ENCODE measurements around the gene ATP6V1B1. TPM values are rescaled to one million over a fixed set of nuclear protein-coding genes. Genes with fewer than 3 reads are reported as not detected.

The ATP6V1B1 gene
- total and polyA plus RNA-seq, 2 of the 13 experiments (the other 11 are each of a cell fraction or from before 2014, with no cell fraction given) = 0.58 to 1.6 TPM

DNA sequence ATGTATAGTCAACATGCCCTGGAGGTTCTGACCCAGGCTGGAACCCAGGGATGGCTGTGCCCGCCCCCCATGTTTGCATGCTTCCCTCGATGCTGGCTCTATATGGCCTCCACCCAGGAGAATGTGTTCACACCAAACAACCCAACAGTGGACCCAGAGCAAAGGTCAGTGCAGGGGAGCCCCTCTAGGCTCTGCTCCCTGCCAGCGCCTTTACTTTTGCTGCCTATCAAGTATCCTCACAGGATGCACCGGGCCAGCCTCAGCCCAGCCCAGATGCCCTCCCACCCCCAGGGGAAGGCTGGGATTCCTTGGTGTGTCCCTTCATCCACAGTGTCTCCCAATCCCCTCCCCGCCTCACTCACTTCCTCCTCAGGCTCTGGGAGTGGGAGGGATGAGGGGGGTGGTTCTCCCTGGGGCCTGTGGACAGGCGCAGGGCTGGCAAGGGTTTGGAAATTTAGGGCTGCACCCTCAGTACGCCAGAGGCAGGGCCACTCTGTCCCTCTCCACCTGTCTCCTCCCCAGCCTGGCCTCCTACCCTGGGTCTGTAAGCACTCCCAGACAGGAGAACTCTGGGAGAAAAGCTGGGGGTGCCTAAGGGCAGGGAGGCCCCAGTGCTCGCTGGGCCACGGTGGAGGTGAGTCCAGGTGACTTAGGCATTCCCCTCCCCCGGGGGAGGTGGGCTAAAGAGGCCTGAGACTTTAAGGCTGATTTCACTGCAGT is 2.3 kb downstream of the ATP6V1B1 start (continued):
- TF ChIP-seq IKZF1 (IDR thresholded peaks at IDR 0.05) = no peak
- TF ChIP-seq, protein P1, sequence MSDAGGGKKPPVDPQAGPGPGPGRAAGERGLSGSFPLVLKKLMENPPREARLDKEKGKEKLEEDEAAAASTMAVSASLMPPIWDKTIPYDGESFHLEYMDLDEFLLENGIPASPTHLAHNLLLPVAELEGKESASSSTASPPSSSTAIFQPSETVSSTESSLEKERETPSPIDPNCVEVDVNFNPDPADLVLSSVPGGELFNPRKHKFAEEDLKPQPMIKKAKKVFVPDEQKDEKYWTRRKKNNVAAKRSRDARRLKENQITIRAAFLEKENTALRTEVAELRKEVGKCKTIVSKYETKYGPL (CRISPR knock-in tag; IDR thresholded peaks at IDR 0.05) = no peak
- no peak for TF ChIP-seq NR2F2 (IDR thresholded peaks at IDR 0.05; ENCODE audit: borderline replicate concordance, low read depth)
- TF ChIP-seq, protein P2, sequence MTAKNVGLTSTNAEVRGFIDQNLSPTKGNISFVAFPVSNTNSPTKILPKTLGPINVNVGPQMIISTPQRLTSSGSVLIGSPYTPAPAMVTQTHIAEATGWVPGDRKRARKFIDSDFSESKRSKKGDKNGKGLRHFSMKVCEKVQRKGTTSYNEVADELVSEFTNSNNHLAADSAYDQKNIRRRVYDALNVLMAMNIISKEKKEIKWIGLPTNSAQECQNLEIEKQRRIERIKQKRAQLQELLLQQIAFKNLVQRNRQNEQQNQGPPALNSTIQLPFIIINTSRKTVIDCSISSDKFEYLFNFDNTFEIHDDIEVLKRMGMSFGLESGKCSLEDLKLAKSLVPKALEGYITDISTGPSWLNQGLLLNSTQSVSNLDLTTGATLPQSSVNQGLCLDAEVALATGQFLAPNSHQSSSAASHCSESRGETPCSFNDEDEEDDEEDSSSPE (CRISPR knock-in tag; IDR thresholded peaks at IDR 0.05) = 0 out of 2 replicates have a peak, but pooled peaks have one; percentile 21
- TF ChIP-seq, protein P3, sequence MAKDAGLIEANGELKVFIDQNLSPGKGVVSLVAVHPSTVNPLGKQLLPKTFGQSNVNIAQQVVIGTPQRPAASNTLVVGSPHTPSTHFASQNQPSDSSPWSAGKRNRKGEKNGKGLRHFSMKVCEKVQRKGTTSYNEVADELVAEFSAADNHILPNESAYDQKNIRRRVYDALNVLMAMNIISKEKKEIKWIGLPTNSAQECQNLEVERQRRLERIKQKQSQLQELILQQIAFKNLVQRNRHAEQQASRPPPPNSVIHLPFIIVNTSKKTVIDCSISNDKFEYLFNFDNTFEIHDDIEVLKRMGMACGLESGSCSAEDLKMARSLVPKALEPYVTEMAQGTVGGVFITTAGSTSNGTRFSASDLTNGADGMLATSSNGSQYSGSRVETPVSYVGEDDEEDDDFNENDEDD (CRISPR knock-in tag; IDR thresholded peaks at IDR 0.05; ENCODE audit: borderline replicate concordance) = no peak
- no peak for TF ChIP-seq ZNF790 (CRISPR knock-in tag; IDR thresholded peaks at IDR 0.05; ENCODE audit: borderline replicate concordance)
- no peak for TF ChIP-seq ZBTB14 (CRISPR knock-in tag; IDR thresholded peaks at IDR 0.05)
- TF ChIP-seq NFE2L2 (IDR thresholded peaks at IDR 0.05; ENCODE audit: low read length) = no peak
- TF ChIP-seq SAFB2 (CRISPR knock-in tag; IDR thresholded peaks at IDR 0.05; ENCODE audit: borderline replicate concordance, low read depth) = no peak
- TF ChIP-seq, protein P4, sequence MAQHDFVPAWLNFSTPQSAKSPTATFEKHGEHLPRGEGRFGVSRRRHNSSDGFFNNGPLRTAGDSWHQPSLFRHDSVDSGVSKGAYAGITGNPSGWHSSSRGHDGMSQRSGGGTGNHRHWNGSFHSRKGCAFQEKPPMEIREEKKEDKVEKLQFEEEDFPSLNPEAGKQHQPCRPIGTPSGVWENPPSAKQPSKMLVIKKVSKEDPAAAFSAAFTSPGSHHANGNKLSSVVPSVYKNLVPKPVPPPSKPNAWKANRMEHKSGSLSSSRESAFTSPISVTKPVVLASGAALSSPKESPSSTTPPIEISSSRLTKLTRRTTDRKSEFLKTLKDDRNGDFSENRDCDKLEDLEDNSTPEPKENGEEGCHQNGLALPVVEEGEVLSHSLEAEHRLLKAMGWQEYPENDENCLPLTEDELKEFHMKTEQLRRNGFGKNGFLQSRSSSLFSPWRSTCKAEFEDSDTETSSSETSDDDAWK (CRISPR knock-in tag; IDR thresholded peaks at IDR 0.05) = no peak
- TF ChIP-seq AGO2 (optimal IDR thresholded peaks at IDR 0.05; ENCODE audit: low read depth, low read length) = no peak
- no peak for TF ChIP-seq ZNF576 (CRISPR knock-in tag; IDR thresholded peaks at IDR 0.05)
- no peak for TF ChIP-seq FOXJ3 (CRISPR knock-in tag; IDR thresholded peaks at IDR 0.05; ENCODE audit: borderline replicate concordance)
- no peak for TF ChIP-seq GTF3A (CRISPR knock-in tag; conservative IDR thresholded peaks at IDR 0.05)
- TF ChIP-seq NCOR1 (IDR thresholded peaks at IDR 0.05; ENCODE audit: borderline replicate concordance, low read length) = peak; percentile 75; the same call in 1 of the 2 replicates
- no peak for TF ChIP-seq MED1 (CRISPR knock-in tag; IDR thresholded peaks at IDR 0.05)
- TF ChIP-seq, protein P5, sequence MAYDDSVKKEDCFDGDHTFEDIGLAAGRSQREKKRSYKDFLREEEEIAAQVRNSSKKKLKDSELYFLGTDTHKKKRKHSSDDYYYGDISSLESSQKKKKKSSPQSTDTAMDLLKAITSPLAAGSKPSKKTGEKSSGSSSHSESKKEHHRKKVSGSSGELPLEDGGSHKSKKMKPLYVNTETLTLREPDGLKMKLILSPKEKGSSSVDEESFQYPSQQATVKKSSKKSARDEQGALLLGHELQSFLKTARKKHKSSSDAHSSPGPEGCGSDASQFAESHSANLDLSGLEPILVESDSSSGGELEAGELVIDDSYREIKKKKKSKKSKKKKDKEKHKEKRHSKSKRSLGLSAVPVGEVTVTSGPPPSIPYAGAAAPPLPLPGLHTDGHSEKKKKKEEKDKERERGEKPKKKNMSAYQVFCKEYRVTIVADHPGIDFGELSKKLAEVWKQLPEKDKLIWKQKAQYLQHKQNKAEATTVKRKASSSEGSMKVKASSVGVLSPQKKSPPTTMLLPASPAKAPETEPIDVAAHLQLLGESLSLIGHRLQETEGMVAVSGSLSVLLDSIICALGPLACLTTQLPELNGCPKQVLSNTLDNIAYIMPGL (CRISPR knock-in tag; IDR thresholded peaks at IDR 0.05; ENCODE audit: borderline replicate concordance in 1 of 2, low read depth in 1 of 2) = no peak
- no peak for TF ChIP-seq ZNF747 (CRISPR knock-in tag; IDR thresholded peaks at IDR 0.05; ENCODE audit: borderline replicate concordance)
- TF ChIP-seq KLF9 (CRISPR knock-in tag; IDR thresholded peaks at IDR 0.05; ENCODE audit: low read depth) = no peak

Data from HepG2 (cell line).